ENCODE results near the gene DHODH. TPM values are rescaled to one million over a fixed set of nuclear protein-coding genes. Genes with fewer than 3 reads are reported as not detected.
"Not testable (repeated sequence)": the region's sequence is repeated elsewhere in the genome, so short reads cannot be mapped to it uniquely, and the experiment has no call there.

Gene DHODH
- total and polyA plus RNA-seq, 2 of the 13 experiments (the other 11 are each of a cell fraction or from before 2014, with no cell fraction given) = 10.7 to 16.4 TPM

- TF ChIP-seq EP300 (IDR thresholded peaks at IDR 0.05; ENCODE audit: low read depth in 2 of 2, low read length in 2 of 2) (peak in 1 of 2 experiments; percentile 56; a peak in 1 of 4 replicates), EP300 (CRISPR knock-in tag; IDR thresholded peaks at IDR 0.05; ENCODE audit: borderline replicate concordance) (no peak)
Observed at GRCh38 chr16:72051818-72052217, 43.3 kb downstream of the DHODH start (continued).

GRCh38 chr16:72054254-72054847 is 45.8 kb downstream of the DHODH start, which contains the start of gene HP:
TSS of gene HP (plus strand) at chr16:72054505. CDS start at chr16:72054653, 148 bp downstream.
- FAIRE-seq (peak; percentile 100), DNase-seq (ENCODE audit: low spot score) (peak; percentile 92), ATAC-seq (peak; percentile 95)
- Histone ChIP-seq H3K27ac (ENCODE audit: extremely low read length, insufficient read depth, low read length) (peak within 1 kb of the TSS; percentile 70), H3K4me1 (ENCODE audit: insufficient read depth, low read length) (peaks cover 64% of the 10 kb centered on the region), H3K4me2 (ENCODE audit: low read depth, low read length) (peak within 1 kb of the TSS; percentile 79), H3K4me3 (replicated peaks in 1 of 3; ENCODE audit: insufficient read depth in 1 of 3, low read depth in 2 of 3, low read length in 3 of 3) (peak within 1 kb of the TSS; percentile 1 to 43 (median 30); a peak in 3 of 6 replicates), H3K9ac (ENCODE audit: insufficient read depth, low read depth, low read length) (peak within 1 kb of the TSS; percentile 45)
- intact Hi-C loops (cut with micrococcal nuclease; ENCODE audit: unreplicated experiment); H3K36me3 ChIP-seq (replicated peaks in 1 of 2; ENCODE audit: control insufficient read depth in 1 of 2, insufficient read depth in 2 of 2, low read length in 2 of 2); CTCF ChIA-PET (ENCODE audit: low intra/inter-chr PET ratio, low total read pairs); H4K20me1 ChIP-seq (ENCODE audit: insufficient read depth, low read length); in situ Hi-C loops (cut with HindIII; ENCODE audit: extremely low pct_ligation_motif_present, low pct_unique_long_range_greater_than_20kb); H3K27me3 ChIP-seq (ENCODE audit: control insufficient read depth in 1 of 2, insufficient read depth in 2 of 2, low read length in 2 of 2); BruUV-seq (replicated peaks); H3K79me2 ChIP-seq (ENCODE audit: insufficient read depth, low read length); H2AFZ ChIP-seq (ENCODE audit: low read length); H3K9me3 ChIP-seq (ENCODE audit: low read length); TF ChIP-seq HNF4G (CRISPR knock-in tag; IDR thresholded peaks at IDR 0.05; ENCODE audit: borderline replicate concordance, low read depth): not testable (repeated sequence)
- 0% methylated on average over 5 of the region's 5 CpGs for WGBS (ENCODE audit: low lambda C conversion rate)
- POLR2A ChIA-PET = interaction anchor here (0.7 to 2.3 kb wide), 12 partner anchors 9 to 40 kb away, joined by 3 to 123 read pairs (median 8); partner anchors contain the start of genes DHX38, HPR and TXNL4B
- TF ChIP-seq HDAC2 (CRISPR knock-in tag; IDR thresholded peaks at IDR 0.05) (peak; percentile 82), HNF4G (IDR thresholded peaks at IDR 0.05; ENCODE audit: borderline replicate concordance, low read depth, low read length) (peak; percentile 56; the same call in 1 of the 2 replicates), PITX1 (CRISPR knock-in tag; IDR thresholded peaks at IDR 0.05) (peak; percentile 86), SP5 (CRISPR knock-in tag; IDR thresholded peaks at IDR 0.05; ENCODE audit: borderline replicate concordance, low read depth) (peak; percentile 37; the same call in 1 of the 2 replicates), ZNF281 (CRISPR knock-in tag; IDR thresholded peaks at IDR 0.05; ENCODE audit: borderline replicate concordance) (peak; percentile 75; the same call in 1 of the 2 replicates), SAP130 (CRISPR knock-in tag; IDR thresholded peaks at IDR 0.05; ENCODE audit: low read depth) (peak; percentile 56), TFE3 (CRISPR knock-in tag; IDR thresholded peaks at IDR 0.05) (peak; percentile 65), HMG20A (CRISPR knock-in tag; IDR thresholded peaks at IDR 0.05; ENCODE audit: borderline replicate concordance) (peak; percentile 64; the same call in 1 of the 2 replicates), GMEB2 (CRISPR knock-in tag; IDR thresholded peaks at IDR 0.05; ENCODE audit: low read depth) (0 out of 2 replicates have a peak, but pooled peaks have one; percentile 30), GATAD2A (CRISPR knock-in tag; IDR thresholded peaks at IDR 0.05) (peak; percentile 85; the same call in 1 of the 2 replicates), GATAD1 (CRISPR knock-in tag; IDR thresholded peaks at IDR 0.05) (0 out of 2 replicates have a peak, but pooled peaks have one; percentile 47), CHD4 (IDR thresholded peaks at IDR 0.05; ENCODE audit: borderline replicate concordance, low read length) (peak; percentile 68; the same call in 1 of the 2 replicates), REPIN1 (CRISPR knock-in tag; IDR thresholded peaks at IDR 0.05; ENCODE audit: borderline replicate concordance, low read depth) (peak; percentile 39; the same call in 1 of the 2 replicates), ELF3 (CRISPR knock-in tag; IDR thresholded peaks at IDR 0.05) (peak; percentile 67; the same call in 1 of the 2 replicates), ZNF772 (CRISPR knock-in tag; IDR thresholded peaks at IDR 0.05) (peak; percentile 52; the same call in 1 of the 2 replicates)
